HFFc6 (cell line): ENCODE measurements around the gene HEMK1. TPM values are rescaled to one million over a fixed set of nuclear protein-coding genes. Genes with fewer than 3 reads are reported as not detected.

ENCODE experiments used
- DNase-seq: peaks from one replicate; pipeline ENCODE4 v3.0.0-alpha.2; 2018
- H3K27ac Mint-ChIP-seq: 2 replicates; pipeline ENCODE4 v1.8.0; 2020; ENCODE audit warnings: mild to moderate bottlenecking, mixed read lengths
- H3K27me3 Mint-ChIP-seq: 2 replicates; pipeline ENCODE4 v1.8.0; 2021; ENCODE audit warnings: mild to moderate bottlenecking, moderate library complexity, mixed read lengths; ENCODE audit not compliant: insufficient read depth
- H3K36me3 Mint-ChIP-seq: 2 replicates; pipeline ENCODE4 v1.8.0; 2021; ENCODE audit warnings: low read depth, mixed read lengths
- H3K4me1 Mint-ChIP-seq: 2 replicates; pipeline ENCODE4 v1.8.0; 2020; ENCODE audit warnings: low read depth, mixed read lengths
- H3K4me3 Mint-ChIP-seq: 2 replicates; pipeline ENCODE4 v1.8.0; 2020; ENCODE audit warnings: mild to moderate bottlenecking, moderate library complexity, mixed read lengths
- H3K9me3 Mint-ChIP-seq: 2 replicates; pipeline ENCODE4 v1.8.0; 2020; ENCODE audit warnings: mild to moderate bottlenecking, mixed read lengths
- CTCF ChIP-seq: fragments of 200-600 bp; sonication (generic); IDR thresholded peaks from 2 replicates; pipeline ENCODE4 v1.5.0; 2021; ENCODE audit warnings: antibody characterized with exemption, mild to moderate bottlenecking
- total RNA-seq, 6 experiments: library from RNA; stranded (reverse); fragmentation: NEBNext Ultra II Directional; extraction: Animal tissue kit (Norgen Biotek cat#: 25700); gene quantifications; 2 replicates in 1 of 6; 3 replicates in 5 of 6; pipeline ENCODE4 v1.2.3, GENCODE V29; 2021

Gene HEMK1
- total RNA-seq, 6 experiments from 2014 or later = 17.9 to 20.7 (median 19.2) TPM

DNA sequence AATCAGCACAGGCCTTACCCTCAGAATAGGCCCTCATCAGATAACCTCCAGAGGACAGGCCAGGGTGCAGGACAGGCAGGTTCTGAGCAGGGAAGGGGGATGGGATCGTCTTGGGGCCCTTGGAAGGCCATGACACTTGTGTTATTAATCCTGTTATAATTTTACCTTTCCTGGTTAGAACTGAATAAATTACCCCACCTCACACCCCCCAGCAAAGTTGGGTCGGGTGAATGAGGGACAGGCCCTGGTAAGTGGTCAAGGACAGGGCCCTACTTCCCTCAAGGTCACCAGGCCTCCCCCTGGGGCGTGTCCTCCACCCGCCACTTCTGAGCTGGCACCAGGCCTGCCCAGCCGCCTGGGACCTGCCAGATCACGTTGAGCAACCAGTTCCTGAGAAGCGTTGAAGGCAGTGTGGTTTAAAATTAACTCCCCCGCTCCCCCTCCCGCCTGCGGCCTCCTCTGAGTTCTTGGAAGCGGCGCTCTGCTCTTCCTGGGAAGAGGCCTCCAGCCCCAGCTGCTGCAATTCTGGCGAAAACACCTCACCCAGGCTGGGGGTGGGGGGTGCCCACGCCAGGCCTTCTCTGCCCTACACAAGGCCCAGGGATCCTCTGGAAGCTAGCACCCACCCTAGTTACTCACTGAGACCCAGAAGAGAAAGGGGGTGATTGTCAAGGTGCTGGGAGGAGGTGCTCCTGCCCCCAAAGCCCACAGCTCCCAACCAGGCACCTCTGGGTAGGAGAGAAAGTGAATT, 31.7 kb downstream of the HEMK1 start:
- Mint-ChIP-seq H3K4me3 (peak overlapping the region; percentile 85), H3K27me3 (peaks cover 10% of the 10 kb centered on the region), H3K36me3 (no peaks in the 10 kb centered on the region), H3K9me3 (no peaks in the 10 kb centered on the region), H3K27ac (peak overlapping the region; percentile 98), H3K4me1 (peaks cover 22% of the 10 kb centered on the region)
- no peak for TF ChIP-seq CTCF
- peak; percentile 93 for DNase-seq

DNA sequence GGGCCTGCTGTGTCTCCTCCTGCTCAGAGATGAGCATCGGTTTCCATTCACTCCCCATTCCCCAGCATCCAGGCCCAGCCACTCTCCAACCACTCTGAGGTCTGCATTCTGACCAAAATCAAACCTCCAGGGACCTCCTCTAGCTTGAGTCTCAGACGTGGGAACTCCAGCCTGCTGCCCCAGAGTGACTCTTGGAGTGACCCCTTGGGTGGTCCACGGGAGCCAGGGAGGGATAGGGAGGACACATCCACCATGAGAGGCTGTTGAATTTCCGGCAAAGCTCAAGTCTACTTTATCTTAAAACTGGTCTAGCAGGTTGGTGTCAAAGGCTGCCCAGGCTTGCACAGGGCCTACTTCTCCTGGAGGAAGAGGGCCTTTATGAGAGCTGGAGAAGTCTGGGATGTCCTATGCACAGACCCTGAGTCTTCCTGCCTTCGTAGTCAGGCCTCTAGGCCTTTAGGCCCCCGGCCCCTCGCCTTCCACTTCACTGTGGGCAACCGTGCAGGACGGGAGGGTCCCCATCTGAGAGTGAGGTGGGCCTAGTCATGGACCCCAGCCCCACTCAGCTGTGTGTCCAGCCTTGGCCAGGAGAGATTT, 33.4 kb downstream of the HEMK1 start:
- Mint-ChIP-seq H3K4me1 (peaks cover 22% of the 10 kb centered on the region), H3K36me3 (no peaks in the 10 kb centered on the region), H3K27me3 (peaks cover 10% of the 10 kb centered on the region), H3K9me3 (no peaks in the 10 kb centered on the region), H3K27ac (peak overlapping the region; percentile 98), H3K4me3 (no peak overlapping the region)
- TF ChIP-seq CTCF = no peak
- DNase-seq = no peak

- no peaks in the 10 kb centered on the region for H3K9me3 Mint-ChIP-seq
- TF ChIP-seq CTCF = no peak
- H3K4me1 Mint-ChIP-seq = peaks cover 22% of the 10 kb centered on the region
- H3K27me3 Mint-ChIP-seq = peaks cover 8% of the 10 kb centered on the region
- no peak for DNase-seq
- no peak overlapping the region for H3K4me3 Mint-ChIP-seq
- no peaks in the 10 kb centered on the region for H3K36me3 Mint-ChIP-seq
- H3K27ac Mint-ChIP-seq = no peak overlapping the region
These were observed 34.2 kb downstream of the HEMK1 start for GRCh38 chr3:50603261-50604109.

DNA sequence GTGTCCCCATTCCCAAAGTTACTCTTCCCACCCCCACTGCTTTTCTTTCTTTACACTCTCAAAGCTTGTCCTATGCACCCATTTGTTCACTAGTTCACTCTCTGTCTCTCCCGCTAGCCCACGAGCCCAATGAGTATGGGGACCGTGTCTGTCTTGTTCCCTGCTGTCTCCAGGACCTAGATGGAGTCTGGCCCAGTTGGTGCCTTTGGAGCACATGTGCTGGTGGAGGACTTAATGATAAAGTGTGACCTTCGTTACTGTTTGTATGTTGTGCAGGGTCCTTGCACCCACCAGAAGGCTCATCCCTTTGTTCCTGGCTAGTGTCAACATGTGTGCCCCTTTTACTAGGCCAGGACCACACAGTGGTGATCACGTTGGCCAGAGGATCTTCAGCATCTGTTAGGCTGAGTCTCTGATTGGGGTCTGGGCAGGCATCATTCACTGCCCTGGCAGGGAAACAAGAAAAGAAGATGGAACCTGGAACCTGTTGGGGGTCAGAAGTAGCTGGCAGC, 34.8 kb downstream of the HEMK1 start:
- DNase-seq = no peak
- no peak for TF ChIP-seq CTCF
- Mint-ChIP-seq H3K9me3 (no peaks in the 10 kb centered on the region), H3K27ac (no peak overlapping the region; the same call in 1 of the 2 replicates), H3K27me3 (peaks cover 7% of the 10 kb centered on the region), H3K36me3 (no peaks in the 10 kb centered on the region), H3K4me1 (peaks cover 22% of the 10 kb centered on the region), H3K4me3 (no peak overlapping the region)

DNA sequence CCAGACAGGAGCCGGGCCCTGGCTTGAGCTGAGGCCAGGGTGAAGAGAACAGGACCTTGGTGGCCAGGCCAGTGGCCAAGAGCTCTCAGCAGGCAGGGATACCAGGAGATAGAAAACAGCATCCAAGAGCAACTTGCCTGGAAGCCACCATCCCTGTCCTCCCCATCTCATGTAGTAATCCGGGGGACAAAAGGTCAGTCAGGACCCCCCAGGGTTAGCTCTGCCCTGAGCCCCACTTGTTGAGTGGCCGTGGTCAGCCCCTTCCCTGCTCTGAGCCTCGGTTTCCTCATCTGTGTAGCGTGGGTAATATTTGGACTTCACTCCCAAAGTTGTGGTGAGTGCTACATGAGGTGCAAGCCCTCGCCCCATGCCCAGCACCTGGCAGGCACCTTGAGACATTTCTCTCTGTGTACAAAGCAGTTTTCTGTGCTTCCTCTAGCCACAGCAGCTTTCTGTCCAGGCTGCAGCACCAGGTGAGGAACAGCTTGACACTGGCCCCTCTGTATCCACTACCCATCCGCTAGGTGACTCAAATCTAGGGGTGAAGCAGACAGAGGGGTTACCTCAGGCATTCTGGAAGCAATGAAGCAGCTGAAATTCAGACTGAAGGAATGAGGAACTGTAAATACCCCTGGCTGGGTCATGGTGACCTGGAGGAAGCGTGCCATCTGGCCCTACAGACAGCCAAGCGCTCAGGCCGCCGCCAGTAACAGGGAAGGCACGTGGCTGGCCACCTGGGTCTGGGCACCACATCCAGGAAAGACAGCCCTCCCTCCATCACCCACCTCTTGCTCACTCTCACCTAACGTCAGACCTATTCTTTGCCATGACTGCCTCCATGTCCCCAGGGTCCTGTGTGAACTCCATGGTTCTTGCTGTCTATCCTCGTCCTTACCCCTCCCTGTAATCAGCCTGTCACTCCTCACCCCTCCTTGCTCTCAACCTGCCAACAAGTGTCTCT, 35.6 kb downstream of the HEMK1 start:
- Mint-ChIP-seq H3K36me3 (no peaks in the 10 kb centered on the region), H3K27ac (no peak overlapping the region), H3K4me1 (peaks cover 22% of the 10 kb centered on the region), H3K4me3 (no peak overlapping the region), H3K27me3 (peaks cover 5% of the 10 kb centered on the region), H3K9me3 (no peaks in the 10 kb centered on the region)
- no peak for TF ChIP-seq CTCF
- DNase-seq = no peak
